GM19043 (cell line): Measurements from ENCODE around the gene BBOX1.
"Not testable (repeated sequence)": the region's sequence is repeated elsewhere in the genome, so short reads cannot be mapped to it uniquely, and the experiment has no call there.

Experiments
- ATAC-seq: cut with Tn5 transposase; IDR thresholded peaks from one replicate; pipeline ENCODE4 v1.9.1; 2021; ENCODE audit warnings: low read depth; ENCODE audit not compliant: unreplicated experiment

Gene BBOX1

GRCh38 chr11:27083241-27083640, 42.6 kb downstream of the BBOX1 start:
- ATAC-seq, result no peak

- no peak for ATAC-seq
These were observed 43.2 kb downstream of the BBOX1 start for GRCh38 chr11:27083782-27084181.

GRCh38 chr11:27084518-27084917, 43.9 kb downstream of the BBOX1 start:
- no peak for ATAC-seq

- no peak for ATAC-seq
These were observed 44.5 kb downstream of the BBOX1 start for GRCh38 chr11:27085111-27085510.

- no peak for ATAC-seq
These were observed 45.0 kb downstream of the BBOX1 start for GRCh38 chr11:27085605-27086004.

GRCh38 chr11:27087432-27087831, 46.8 kb downstream of the BBOX1 start:
- no peak for ATAC-seq

- no peak for ATAC-seq
These were observed 47.7 kb downstream of the BBOX1 start for GRCh38 chr11:27088353-27088752.

GRCh38 chr11:27089746-27090145, 49.1 kb downstream of the BBOX1 start:
- no peak for ATAC-seq

GRCh38 chr11:27090357-27090948, 49.8 kb downstream of the BBOX1 start:
- not testable (repeated sequence) for ATAC-seq

- no peak for ATAC-seq
These were observed 53.5 kb downstream of the BBOX1 start for GRCh38 chr11:27094120-27094519.

- no peak for ATAC-seq
These were observed 54.4 kb downstream of the BBOX1 start for GRCh38 chr11:27095059-27095458.

- no peak for ATAC-seq
These were observed 55.3 kb downstream of the BBOX1 start for GRCh38 chr11:27095887-27096286.

GRCh38 chr11:27097551-27097950, 56.9 kb downstream of the BBOX1 start:
- ATAC-seq, result no peak

GRCh38 chr11:27100534-27100933, 59.9 kb downstream of the BBOX1 start:
- ATAC-seq, result no peak

- no peak for ATAC-seq
These were observed 66.9 kb downstream of the BBOX1 start for GRCh38 chr11:27107548-27107947.

GRCh38 chr11:27108809-27109208, 68.2 kb downstream of the BBOX1 start:
- ATAC-seq, result no peak

- ATAC-seq, result no peak
These were observed 71.3 kb downstream of the BBOX1 start for GRCh38 chr11:27111896-27112295.

- no peak for ATAC-seq
These were observed 72.3 kb downstream of the BBOX1 start for GRCh38 chr11:27112946-27113345.

- no peak for ATAC-seq
These were observed 74.5 kb downstream of the BBOX1 start for GRCh38 chr11:27115051-27115650.

- no peak for ATAC-seq
These were observed 76.1 kb downstream of the BBOX1 start for GRCh38 chr11:27116684-27117083.

- ATAC-seq, result no peak
These were observed 77.8 kb downstream of the BBOX1 start for GRCh38 chr11:27118371-27118770.

- no peak for ATAC-seq
These were observed 78.3 kb downstream of the BBOX1 start for GRCh38 chr11:27118949-27119348.

- ATAC-seq, result no peak
These were observed 78.8 kb downstream of the BBOX1 start for GRCh38 chr11:27119396-27119795.
